C4-2B (cell line): ENCODE results near the gene ZNF549.
"Not testable (repeated sequence)": the region's sequence is repeated elsewhere in the genome, so short reads cannot be mapped to it uniquely, and the experiment has no call there.

ENCODE experiments used
- CTCF ChIP-seq: fragments of 450-650 bp; conservative IDR thresholded peaks from 2 replicates; pipeline ENCODE4 v1.5.1; 2017; ENCODE audit warnings: mild to moderate bottlenecking
- ZFX ChIP-seq: fragments of 450-650 bp; IDR thresholded peaks from 2 replicates; pipeline ENCODE4 v1.6.1; 2017

DNA sequence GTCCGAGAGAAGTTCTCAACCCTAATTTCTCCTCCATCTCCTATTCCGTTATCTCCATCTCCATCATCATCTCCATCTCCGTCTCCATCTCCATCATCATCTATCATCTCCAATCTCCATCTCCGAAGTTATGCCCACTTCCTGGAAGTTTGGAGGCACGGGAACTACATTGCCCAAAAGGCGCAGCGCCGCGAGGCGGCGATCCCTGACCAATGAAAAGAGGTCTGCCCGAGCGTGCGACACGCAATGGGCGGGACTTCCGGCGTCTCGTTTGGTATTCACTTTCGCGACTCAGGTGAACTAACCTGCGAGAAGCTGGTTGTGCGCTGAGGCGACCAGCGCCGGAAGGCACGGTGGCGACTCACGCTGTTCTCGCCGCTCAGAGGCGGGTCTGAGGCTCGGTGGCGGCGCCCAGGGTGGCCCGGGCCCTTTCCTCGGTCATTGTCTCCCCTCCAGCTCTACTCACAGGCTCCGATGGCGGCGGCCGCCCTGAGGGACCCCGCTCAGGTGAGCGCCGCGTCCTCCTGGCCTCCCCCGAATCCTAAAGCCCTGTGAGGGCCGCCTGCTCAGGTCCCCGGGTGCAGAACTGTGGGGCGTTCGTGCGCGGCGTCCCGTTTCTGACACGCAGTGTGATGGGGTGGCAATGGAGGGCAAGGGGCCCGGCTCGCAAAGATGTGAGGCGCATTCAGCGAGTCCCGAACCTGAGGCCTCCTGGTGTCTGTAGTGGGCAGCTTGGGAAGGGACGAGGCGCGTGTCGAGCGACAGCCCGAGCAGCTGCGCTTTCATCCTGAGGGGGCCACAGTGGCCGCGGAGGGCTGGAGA, 39.5 kb upstream of the ZNF549 start, which contains the start of gene ZNF419:
- TF ChIP-seq CTCF, result not testable (repeated sequence)
- TF ChIP-seq ZFX, result peak; percentile 18; the same call in 1 of the 2 replicates
